Hepatocyte (in vitro differentiated cells): ENCODE measurements around the gene RFC5. TPM values are rescaled to one million over a fixed set of nuclear protein-coding genes. Genes with fewer than 3 reads are reported as not detected.

Experiments
- DNase-seq: peaks from one replicate; pipeline ENCODE4 v3.0.0-alpha.2; 2016; ENCODE audit warnings: low spot score
- H2AFZ ChIP-seq: fragments of 200-600 bp; sonication (generic); 2 replicates; pipeline ENCODE4 v1.6.0; 2016; ENCODE audit warnings: antibody characterized with exemption, mild to moderate bottlenecking
- H3K27ac ChIP-seq: fragments of 200-600 bp; sonication (generic); 2 replicates; pipeline ENCODE4 v1.5.1; 2016; ENCODE audit warnings: mild to moderate bottlenecking
- H3K27me3 ChIP-seq: fragments of 200-600 bp; sonication (generic); 2 replicates; pipeline ENCODE4 v1.6.1; 2016
- H3K36me3 ChIP-seq: fragments of 200-600 bp; sonication (generic); replicated peaks from 2 replicates; pipeline ENCODE4 v1.5.1; 2016; ENCODE audit warnings: low read depth; ENCODE audit not compliant: insufficient read depth
- H3K4me1 ChIP-seq: fragments of 200-600 bp; sonication (generic); 2 replicates; pipeline ENCODE4 v1.5.1; 2016; ENCODE audit warnings: mild to moderate bottlenecking, moderate library complexity; ENCODE audit not compliant: insufficient read depth
- H3K4me2 ChIP-seq: fragments of 200-600 bp; sonication (generic); 2 replicates; pipeline ENCODE4 v1.6.0; 2016
- H3K4me3 ChIP-seq: fragments of 200-600 bp; sonication (generic); 2 replicates; pipeline ENCODE4 v1.5.1; 2016; ENCODE audit warnings: mild to moderate bottlenecking
- H3K79me2 ChIP-seq: fragments of 200-600 bp; sonication (generic); 2 replicates; pipeline ENCODE4 v1.6.0; 2017; ENCODE audit warnings: mild to moderate bottlenecking
- H3K9me2 ChIP-seq: fragments of 200-600 bp; sonication (generic); replicated peaks from 2 replicates; pipeline ENCODE4 v1.6.0; 2017; ENCODE audit warnings: mild to moderate bottlenecking; ENCODE audit not compliant: insufficient read depth
- H3K9me3 ChIP-seq: fragments of 200-600 bp; sonication (generic); 2 replicates; pipeline ENCODE4 v1.5.1; 2016; ENCODE audit warnings: low read depth, mild to moderate bottlenecking
- H4K20me1 ChIP-seq: fragments of 200-600 bp; sonication (generic); 2 replicates; pipeline ENCODE4 v1.6.0; 2016; ENCODE audit warnings: mild to moderate bottlenecking; ENCODE audit not compliant: insufficient read depth, poor library complexity, severe bottlenecking
- CTCF ChIP-seq: fragments of 200-600 bp; sonication (generic); IDR thresholded peaks from 2 replicates; pipeline ENCODE4 v1.5.1; 2016; ENCODE audit warnings: antibody characterized with exemption, mild to moderate bottlenecking; ENCODE audit not compliant: poor library complexity
- EZH2 ChIP-seq: fragments of 200-600 bp; sonication (generic); IDR thresholded peaks from 2 replicates; pipeline ENCODE4 v1.6.1; 2016; ENCODE audit warnings: antibody characterized with exemption, mild to moderate bottlenecking, borderline replicate concordance
- EZH2phosphoT487 ChIP-seq: fragments of 200-600 bp; sonication (generic); IDR thresholded peaks from one replicate; pipeline ENCODE4 v1.6.1; 2018; ENCODE audit warnings: antibody characterized with exemption, mild to moderate bottlenecking, low read depth, moderate library complexity; ENCODE audit not compliant: unreplicated experiment, severe bottlenecking
- WGBS: methylation state at CpG from one replicate; pipeline ENCODE4 v1.1.6; 2016; ENCODE audit warnings: low lambda C conversion rate; ENCODE audit errors: missing lambda C conversion rate; 5-methylcytosine and 5-hydroxymethylcytosine counted together
- polyA plus RNA-seq: library from polyadenylated mRNA; unstranded; fragments of >200 nt; fragmentation: Nextera tagmentation; extraction: Ambion mirVana; gene quantifications from 2 replicates; pipeline ENCODE4 v1.2.1, GENCODE V29; 2016
- total RNA-seq: library from RNA; depleted of rRNA; stranded (reverse); fragments of >200 nt; gene quantifications from 2 replicates; pipeline ENCODE4 v1.2.3, GENCODE V29; 2014

RFC5 gene
- total and polyA plus RNA-seq, 2 experiments from 2014 or later = 12.6 to 18.6 TPM

DNA sequence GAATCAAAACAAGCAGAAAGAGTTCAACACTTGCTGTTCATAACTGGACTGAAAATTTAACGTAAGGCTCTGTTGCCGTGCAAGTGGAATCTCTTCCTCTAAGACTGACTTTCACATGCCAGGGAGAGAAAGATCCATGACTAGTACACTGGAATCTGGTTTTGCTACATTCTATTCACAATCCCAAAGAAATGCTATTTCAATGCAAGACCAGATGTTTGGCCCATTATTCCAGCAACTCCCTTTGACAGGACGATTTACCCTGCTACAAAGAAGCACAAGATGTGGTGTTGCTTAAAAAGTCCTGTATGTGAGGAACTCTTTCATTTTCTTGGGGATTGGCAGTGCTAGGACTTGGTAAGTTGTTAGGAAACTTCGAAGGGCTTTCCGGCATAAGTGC, 17.4 kb downstream of the RFC5 start:
- no peaks in the 10 kb centered on the region for H3K9me2 ChIP-seq
- no peaks in the 10 kb centered on the region for H3K79me2 ChIP-seq
- no peaks in the 10 kb centered on the region for H3K4me1 ChIP-seq
- H3K36me3 ChIP-seq = no peaks in the 10 kb centered on the region
- DNase-seq = no peak
- H3K4me3 ChIP-seq = no peak overlapping the region
- H3K4me2 ChIP-seq = no peak overlapping the region
- TF ChIP-seq EZH2phosphoT487 = no peak
- no peak for TF ChIP-seq EZH2
- no peak for TF ChIP-seq CTCF
- H3K9me3 ChIP-seq = no peaks in the 10 kb centered on the region
- no peaks in the 10 kb centered on the region for H3K27me3 ChIP-seq
- 94% methylated on average over 5 of the region's 5 CpGs for WGBS
- no peak overlapping the region for H3K27ac ChIP-seq
- H4K20me1 ChIP-seq = no peaks in the 10 kb centered on the region
- no peak overlapping the region for H2AFZ ChIP-seq

GRCh38 chr12:118034429-118035189, 18.1 kb downstream of the RFC5 start:
- no peak overlapping the region for H3K4me2 ChIP-seq
- no peaks in the 10 kb centered on the region for H3K79me2 ChIP-seq
- peak; percentile 62 for DNase-seq
- H3K4me1 ChIP-seq = no peaks in the 10 kb centered on the region
- no peak overlapping the region for H3K4me3 ChIP-seq
- no peaks in the 10 kb centered on the region for H3K36me3 ChIP-seq
- TF ChIP-seq EZH2 = no peak
- no peak for TF ChIP-seq EZH2phosphoT487
- peak; percentile 46 for TF ChIP-seq CTCF
- H4K20me1 ChIP-seq = no peaks in the 10 kb centered on the region
- H3K27ac ChIP-seq = no peak overlapping the region
- H3K9me3 ChIP-seq = no peaks in the 10 kb centered on the region
- no peaks in the 10 kb centered on the region for H3K9me2 ChIP-seq
- no peak overlapping the region for H2AFZ ChIP-seq
- no peaks in the 10 kb centered on the region for H3K27me3 ChIP-seq
- 96% methylated on average over 5 of the region's 5 CpGs for WGBS

GRCh38 chr12:118035190-118036041, 18.9 kb downstream of the RFC5 start:
- Histone ChIP-seq H3K27me3 (no peaks in the 10 kb centered on the region), H3K4me1 (no peaks in the 10 kb centered on the region), H3K79me2 (no peaks in the 10 kb centered on the region), H3K4me2 (no peak overlapping the region), H4K20me1 (no peaks in the 10 kb centered on the region), H3K9me3 (no peaks in the 10 kb centered on the region), H3K36me3 (no peaks in the 10 kb centered on the region), H2AFZ (no peak overlapping the region), H3K4me3 (no peak overlapping the region), H3K27ac (no peak overlapping the region), H3K9me2 (no peaks in the 10 kb centered on the region)
- TF ChIP-seq EZH2phosphoT487 = no peak
- TF ChIP-seq EZH2 = no peak
- TF ChIP-seq CTCF = no peak
- WGBS = 87% methylated on average over 9 of the region's 9 CpGs
- DNase-seq = no peak
